Measurements from ENCODE around the gene PLIN1. TPM values are rescaled to one million over a fixed set of nuclear protein-coding genes. Genes with fewer than 3 reads are reported as not detected.

PLIN1 gene
- total RNA-seq, 1 donor: 0.27 TPM

- H3K4me3 ChIP-seq (ENCODE audit: low read depth, low read length): no peak overlapping the region
- peak; percentile 88 for DNase-seq (ENCODE audit: low read depth)
- no peak for TF ChIP-seq CTCF (IDR thresholded peaks at IDR 0.05; ENCODE audit: insufficient read depth, low read length)
Observed at GRCh38 chr15:89672221-89673164, 6.7 kb downstream of the PLIN1 start.

- DNase-seq (ENCODE audit: low read depth): no peak
- no peak for TF ChIP-seq CTCF (IDR thresholded peaks at IDR 0.05; ENCODE audit: insufficient read depth, low read length)
- no peak overlapping the region for H3K4me3 ChIP-seq (ENCODE audit: low read depth, low read length)
Observed at GRCh38 chr15:89671687-89672086, 7.5 kb downstream of the PLIN1 start.

- no peak for TF ChIP-seq CTCF (IDR thresholded peaks at IDR 0.05; ENCODE audit: insufficient read depth, low read length)
- no peak overlapping the region for H3K4me3 ChIP-seq (ENCODE audit: low read depth, low read length)
- no peak for DNase-seq (ENCODE audit: low read depth)
Observed at GRCh38 chr15:89670971-89671560, 8.1 kb downstream of the PLIN1 start.

GRCh38 chr15:89669941-89670340 is 9.2 kb downstream of the PLIN1 start:
- DNase-seq (ENCODE audit: low read depth): no peak
- H3K4me3 ChIP-seq (ENCODE audit: low read depth, low read length): no peak overlapping the region
- no peak for TF ChIP-seq CTCF (IDR thresholded peaks at IDR 0.05; ENCODE audit: insufficient read depth, low read length)

GRCh38 chr15:89669309-89669865 is 9.8 kb downstream of the PLIN1 start:
- no peak for TF ChIP-seq CTCF (IDR thresholded peaks at IDR 0.05; ENCODE audit: insufficient read depth, low read length)
- no peak for DNase-seq (ENCODE audit: low read depth)
- H3K4me3 ChIP-seq (ENCODE audit: low read depth, low read length): no peak overlapping the region

GRCh38 chr15:89668171-89668570 is 11.0 kb downstream of the PLIN1 start:
- no peak for TF ChIP-seq CTCF (IDR thresholded peaks at IDR 0.05; ENCODE audit: insufficient read depth, low read length)
- H3K4me3 ChIP-seq (ENCODE audit: low read depth, low read length): no peak overlapping the region
- DNase-seq (ENCODE audit: low read depth): no peak

Measured in fibroblast of the aortic adventitia (primary cell).